Brain microvascular endothelial cell (primary cell): ENCODE results near the gene MTRFR.

Source experiments
- DNase-seq: peaks from one replicate; pipeline ENCODE4 v3.0.0-alpha.2; 2020
- H3K27ac ChIP-seq: fragments of 250-450 bp; sonication (Bioruptor Pico); 2 replicates; pipeline ENCODE4 v1.5.1; 2020; ENCODE audit warnings: mild to moderate bottlenecking, moderate library complexity
- H3K27me3 ChIP-seq: fragments of 250-450 bp; sonication (Bioruptor Pico); replicated peaks from 2 replicates; pipeline ENCODE4 v1.5.1; 2020; ENCODE audit warnings: mild to moderate bottlenecking
- H3K36me3 ChIP-seq: fragments of 250-450 bp; sonication (Bioruptor Pico); replicated peaks from 2 replicates; pipeline ENCODE4 v1.5.1; 2020; ENCODE audit warnings: mild to moderate bottlenecking
- H3K4me3 ChIP-seq: 2 replicates; pipeline ENCODE4 v1.5.1; 2011; ENCODE audit warnings: low read depth, mild to moderate bottlenecking, control low read depth, low read length, moderate library complexity
- in situ Hi-C: cut with HindIII; loops from 2 replicates; pipeline ENCODE4 v1.10.0; 2017; ENCODE audit warnings: low sequenced_read_pairs, low pct_ligation_motif_present
- TF ChIP-seq, protein P1 (sequence below): IDR thresholded peaks from 2 replicates; pipeline ENCODE4 v1.5.1; 2011; ENCODE audit warnings: low read depth, mild to moderate bottlenecking, moderate library complexity, low read length, control low read depth, inconsistent platforms; ENCODE audit errors: missing control alignments

Gene MTRFR

GRCh38 chr12:123233505-123234308, 471 bp downstream of the MTRFR start:
- no peak for DNase-seq
- no peaks in the 10 kb centered on the region for H3K27me3 ChIP-seq
- peak overlapping the region; percentile 53 for H3K27ac ChIP-seq
- TF ChIP-seq, protein P1, sequence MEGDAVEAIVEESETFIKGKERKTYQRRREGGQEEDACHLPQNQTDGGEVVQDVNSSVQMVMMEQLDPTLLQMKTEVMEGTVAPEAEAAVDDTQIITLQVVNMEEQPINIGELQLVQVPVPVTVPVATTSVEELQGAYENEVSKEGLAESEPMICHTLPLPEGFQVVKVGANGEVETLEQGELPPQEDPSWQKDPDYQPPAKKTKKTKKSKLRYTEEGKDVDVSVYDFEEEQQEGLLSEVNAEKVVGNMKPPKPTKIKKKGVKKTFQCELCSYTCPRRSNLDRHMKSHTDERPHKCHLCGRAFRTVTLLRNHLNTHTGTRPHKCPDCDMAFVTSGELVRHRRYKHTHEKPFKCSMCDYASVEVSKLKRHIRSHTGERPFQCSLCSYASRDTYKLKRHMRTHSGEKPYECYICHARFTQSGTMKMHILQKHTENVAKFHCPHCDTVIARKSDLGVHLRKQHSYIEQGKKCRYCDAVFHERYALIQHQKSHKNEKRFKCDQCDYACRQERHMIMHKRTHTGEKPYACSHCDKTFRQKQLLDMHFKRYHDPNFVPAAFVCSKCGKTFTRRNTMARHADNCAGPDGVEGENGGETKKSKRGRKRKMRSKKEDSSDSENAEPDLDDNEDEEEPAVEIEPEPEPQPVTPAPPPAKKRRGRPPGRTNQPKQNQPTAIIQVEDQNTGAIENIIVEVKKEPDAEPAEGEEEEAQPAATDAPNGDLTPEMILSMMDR = no peak
- H3K36me3 ChIP-seq = no peaks in the 10 kb centered on the region
- peak overlapping the region; percentile 80 for H3K4me3 ChIP-seq
- in situ Hi-C loops = loop anchor here (10.0 kb wide), 1 partner anchor 189 kb away; no protein-coding TSS in a partner anchor

DNA sequence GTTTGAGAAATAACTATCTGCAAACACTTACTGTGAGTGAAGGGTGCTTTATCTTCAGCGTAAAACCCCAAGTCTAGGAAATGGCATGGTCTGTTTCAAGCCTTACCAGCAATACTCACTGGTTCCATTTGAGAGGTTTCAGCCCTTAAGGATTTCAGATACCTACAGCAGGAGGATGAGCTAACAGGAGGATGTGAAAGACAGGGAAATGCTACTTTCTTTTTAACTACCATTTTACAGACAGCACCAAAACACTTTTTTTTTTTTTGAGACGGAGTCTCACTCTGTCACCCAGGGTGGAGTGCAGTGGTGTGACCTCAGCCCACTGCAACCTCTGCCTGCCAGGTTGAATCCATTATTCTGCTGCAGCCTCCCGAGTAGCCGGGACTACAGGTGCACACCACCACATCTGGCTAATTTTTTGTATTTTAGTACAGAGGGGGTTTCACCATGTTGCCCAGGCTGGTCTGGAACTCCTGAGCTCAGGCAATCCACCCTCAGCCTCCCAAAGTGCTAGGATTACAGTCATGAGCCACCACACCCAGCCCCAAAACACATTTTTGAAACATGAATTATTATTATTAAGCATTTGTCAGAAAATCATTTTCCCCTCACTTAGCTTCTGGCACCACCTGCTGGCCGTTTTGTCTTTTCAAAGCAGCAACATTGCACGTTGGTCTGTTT, 4.6 kb downstream of the MTRFR start:
- Histone ChIP-seq H3K36me3 (peaks cover 3% of the 10 kb centered on the region), H3K27me3 (no peaks in the 10 kb centered on the region), H3K27ac (no peak overlapping the region), H3K4me3 (no peak overlapping the region)
- TF ChIP-seq, protein P1 = peak; percentile 84
- in situ Hi-C loops = loop anchor here (10.0 kb wide), 1 partner anchor 193 kb away; no protein-coding TSS in a partner anchor
- peak; percentile 56 for DNase-seq

DNA sequence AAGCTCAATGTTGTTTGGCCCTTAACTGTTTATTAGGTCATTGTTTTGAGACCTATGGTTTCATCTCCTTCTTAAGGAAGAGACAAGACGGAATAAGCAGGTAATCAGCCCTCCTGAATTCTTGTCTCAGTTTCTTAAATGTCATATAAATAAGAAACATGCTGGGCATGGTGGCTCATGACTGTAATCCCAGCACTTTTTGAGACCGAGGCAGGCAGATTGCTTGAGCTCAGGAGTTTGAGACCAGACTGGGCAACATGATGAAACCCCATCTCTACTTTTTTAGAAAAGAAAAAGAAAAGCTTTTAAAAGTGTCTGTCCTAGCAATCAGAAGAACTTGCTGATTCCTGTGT, 5.1 kb downstream of the MTRFR start:
- in situ Hi-C loops = loop anchor here (10.0 kb wide), 1 partner anchor 194 kb away; no protein-coding TSS in a partner anchor
- DNase-seq = no peak
- Histone ChIP-seq H3K27ac (no peak overlapping the region), H3K4me3 (no peak overlapping the region), H3K36me3 (peaks cover 3% of the 10 kb centered on the region), H3K27me3 (no peaks in the 10 kb centered on the region)
- TF ChIP-seq, protein P1 = no peak

GRCh38 chr12:123238961-123239360, 5.7 kb downstream of the MTRFR start:
- H3K27me3 ChIP-seq = no peaks in the 10 kb centered on the region
- TF ChIP-seq, protein P1 = no peak
- in situ Hi-C loops = loop anchor here (10.0 kb wide), 1 partner anchor 194 kb away; no protein-coding TSS in a partner anchor
- DNase-seq = no peak
- H3K27ac ChIP-seq = no peak overlapping the region
- H3K4me3 ChIP-seq = no peak overlapping the region
- peaks cover 3% of the 10 kb centered on the region for H3K36me3 ChIP-seq

- H3K27me3 ChIP-seq = no peaks in the 10 kb centered on the region
- H3K4me3 ChIP-seq = no peak overlapping the region
- peaks cover 3% of the 10 kb centered on the region for H3K36me3 ChIP-seq
- TF ChIP-seq, protein P1 = no peak
- no peak overlapping the region for H3K27ac ChIP-seq
- DNase-seq = no peak
- in situ Hi-C loops = no loop called here
Observed at GRCh38 chr12:123242116-123242904, 9.1 kb downstream of the MTRFR start.
